HEK293 (cell line): Measurements from ENCODE around the gene ADD1.

Experiments used
- CTCF ChIA-PET: fragments of 350-600 bp; formaldehyde crosslinking; extraction: SDS; loops from one replicate; lab custom pipeline; 2021; ENCODE audit warnings: antibody characterized with exemption; lab: Yijun Ruan, JAX
- POLR2A ChIA-PET: fragments of 300-600 bp; formaldehyde crosslinking; extraction: SDS; loops from one replicate; lab custom pipeline; 2020; ENCODE audit warnings: antibody characterized with exemption, inconsistent platforms; lab: Yijun Ruan, JAX
- H3K27ac ChIP-seq: fragments of 200-500 bp; sonication (Bioruptor generic); 2 replicates; pipeline ENCODE4 v1.5.1; 2014; ENCODE audit warnings: low read depth, low read length, control low read depth, inconsistent platforms; ENCODE audit errors: extremely low read depth
- H3K36me3 ChIP-seq, 2 experiments: fragments of 200-500 bp in 1 of 2; sonication (Bioruptor generic) in 1 of 2; 1 replicate in 1 of 2; 2 replicates in 1 of 2; pipeline ENCODE4 v1.5.1; 2014 to 2017; ENCODE audit warnings: inconsistent platforms in 2 of 2, low read length in 2 of 2; ENCODE audit not compliant: control insufficient read depth in 2 of 2, insufficient read depth in 1 of 2
- H3K4me1 ChIP-seq: fragments of 200-500 bp; sonication (Bioruptor generic); 2 replicates; pipeline ENCODE4 v1.5.1; 2014; ENCODE audit warnings: mild to moderate bottlenecking, low read length, inconsistent platforms; ENCODE audit not compliant: control insufficient read depth, insufficient read depth
- H3K4me3 ChIP-seq: 2 replicates; pipeline ENCODE4 v1.5.1; 2011; ENCODE audit warnings: low read depth, mild to moderate bottlenecking, control low read depth, low read length, moderate library complexity
- H3K9me3 ChIP-seq: fragments of 200-500 bp; sonication (Bioruptor generic); 2 replicates; pipeline ENCODE4 v1.5.1; 2014; ENCODE audit warnings: low read depth, low read length, inconsistent platforms; ENCODE audit not compliant: control insufficient read depth, insufficient read depth
- ATF2 ChIP-seq: fragments of 450-650 bp; formaldehyde crosslinking; IDR thresholded peaks from 2 replicates; pipeline ENCODE4 v1.5.1; 2016; ENCODE audit warnings: missing biosample characterization, missing genetic modification characterization, low read depth
- ELK4 ChIP-seq: IDR thresholded peaks from 2 replicates; pipeline ENCODE4 v1.6.1; 2011; ENCODE audit warnings: mild to moderate bottlenecking, low read depth, low read length, borderline replicate concordance
- HIC1 ChIP-seq: fragments of 450-650 bp; formaldehyde crosslinking; IDR thresholded peaks from 2 replicates; pipeline ENCODE4 v1.5.1; 2016; ENCODE audit warnings: missing biosample characterization, missing genetic modification characterization
- OSR2 ChIP-seq: fragments of 450-650 bp; formaldehyde crosslinking; IDR thresholded peaks from 2 replicates; pipeline ENCODE4 v1.5.1; 2016; ENCODE audit warnings: missing biosample characterization, missing genetic modification characterization
- RBAK ChIP-seq: fragments of 450-650 bp; formaldehyde crosslinking; IDR thresholded peaks from 2 replicates; pipeline ENCODE4 v1.5.1; 2016; ENCODE audit warnings: missing biosample characterization, missing genetic modification characterization
- ZBTB1 ChIP-seq: fragments of 450-650 bp; formaldehyde crosslinking; IDR thresholded peaks from 2 replicates; pipeline ENCODE4 v1.5.1; 2016; ENCODE audit warnings: missing biosample characterization, missing genetic modification characterization
- ZBTB20 ChIP-seq: fragments of 450-650 bp; formaldehyde crosslinking; IDR thresholded peaks from 2 replicates; pipeline ENCODE4 v1.5.1; 2016; ENCODE audit warnings: missing biosample characterization, missing genetic modification characterization
- ZEB2 ChIP-seq: fragments of 450-650 bp; formaldehyde crosslinking; IDR thresholded peaks from 2 replicates; pipeline ENCODE4 v1.5.1; 2016; ENCODE audit warnings: missing biosample characterization, missing genetic modification characterization
- ZIC2 ChIP-seq: fragments of 450-650 bp; formaldehyde crosslinking; IDR thresholded peaks from 2 replicates; pipeline ENCODE4 v1.5.1; 2016; ENCODE audit warnings: missing biosample characterization, missing genetic modification characterization
- ZNF10 ChIP-seq: fragments of 450-650 bp; formaldehyde crosslinking; IDR thresholded peaks from 2 replicates; pipeline ENCODE4 v1.5.1; 2017; ENCODE audit warnings: missing biosample characterization, missing genetic modification characterization
- ZNF26 ChIP-seq: fragments of 450-650 bp; formaldehyde crosslinking; IDR thresholded peaks from 2 replicates; pipeline ENCODE4 v1.5.1; 2016; ENCODE audit warnings: missing biosample characterization, missing genetic modification characterization
- ZNF416 ChIP-seq: fragments of 450-650 bp; formaldehyde crosslinking; IDR thresholded peaks from 2 replicates; pipeline ENCODE4 v1.5.1; 2016; ENCODE audit warnings: missing biosample characterization, missing genetic modification characterization
- ZNF449 ChIP-seq: fragments of 450-650 bp; formaldehyde crosslinking; IDR thresholded peaks from 2 replicates; pipeline ENCODE4 v1.5.1; 2017; ENCODE audit warnings: missing biosample characterization, mild to moderate bottlenecking, missing genetic modification characterization, moderate library complexity
- ZNF596 ChIP-seq: fragments of 450-650 bp; IDR thresholded peaks from 2 replicates; pipeline ENCODE4 v1.5.0; 2018; ENCODE audit warnings: missing biosample characterization, mild to moderate bottlenecking, missing genetic modification characterization, moderate library complexity
- ZNF600 ChIP-seq: fragments of 450-650 bp; formaldehyde crosslinking; IDR thresholded peaks from 2 replicates; pipeline ENCODE4 v1.5.1; 2016; ENCODE audit warnings: missing biosample characterization, missing genetic modification characterization
- ZNF623 ChIP-seq: fragments of 450-650 bp; formaldehyde crosslinking; IDR thresholded peaks from 2 replicates; pipeline ENCODE4 v1.5.1; 2016; ENCODE audit warnings: missing biosample characterization, missing genetic modification characterization
- ZNF677 ChIP-seq: fragments of 450-650 bp; IDR thresholded peaks from 2 replicates; pipeline ENCODE4 v1.5.0; 2018; ENCODE audit warnings: missing biosample characterization, mild to moderate bottlenecking, missing genetic modification characterization, moderate library complexity
- ZNF701 ChIP-seq: fragments of 450-650 bp; formaldehyde crosslinking; IDR thresholded peaks from 2 replicates; pipeline ENCODE4 v1.5.1; 2016; ENCODE audit warnings: missing biosample characterization, missing genetic modification characterization
- ZNF707 ChIP-seq: fragments of 450-650 bp; formaldehyde crosslinking; IDR thresholded peaks from 2 replicates; pipeline ENCODE4 v1.5.1; 2016; ENCODE audit warnings: missing biosample characterization, missing genetic modification characterization
- ZNF76 ChIP-seq: fragments of 450-650 bp; formaldehyde crosslinking; IDR thresholded peaks from 2 replicates; pipeline ENCODE4; 2016; ENCODE audit warnings: low read depth, missing biosample characterization, missing genetic modification characterization, borderline replicate concordance
- ZNF785 ChIP-seq: fragments of 450-650 bp; formaldehyde crosslinking; IDR thresholded peaks from 2 replicates; pipeline ENCODE4 v1.5.1; 2016; ENCODE audit warnings: missing biosample characterization, missing genetic modification characterization

Gene ADD1

GRCh38 chr4:2940267-2941137 is 96.9 kb downstream of the ADD1 start:
- Histone ChIP-seq H3K27ac (no peak overlapping the region), H3K9me3 (no peaks in the 10 kb centered on the region), H3K4me3 (no peak overlapping the region), H3K4me1 (no peaks in the 10 kb centered on the region; the same call in 1 of the 2 replicates), H3K36me3 (peaks cover 6 to 93% of the 10 kb centered on the region in 2 experiments; a peak in 2 of 3 replicates)
- ChIA-PET CTCF (no interaction called here), POLR2A (interaction anchor here (0.5 kb wide), 1 partner anchor 22 kb away, joined by 3 read pairs; no protein-coding TSS in a partner anchor)
- TF ChIP-seq ZNF449: no peak
- peak; percentile 56; the same call in 1 of the 2 replicates for TF ChIP-seq ZNF600

- peaks cover 6 to 99% of the 10 kb centered on the region in 2 experiments; a peak in 2 of 3 replicates for H3K36me3 ChIP-seq
- TF ChIP-seq ZNF785 (tag by site-specific recombination): no peak
- no peak for TF ChIP-seq OSR2 (tag by site-specific recombination)
- TF ChIP-seq ZNF596 (tag by site-specific recombination): no peak
- no peak for TF ChIP-seq RBAK (tag by site-specific recombination)
- TF ChIP-seq ZNF10: no peak
- no peak for TF ChIP-seq HIC1 (tag by site-specific recombination)
- no peak for TF ChIP-seq ZNF76 (tag by site-specific recombination)
- no peak for TF ChIP-seq ZBTB1
- TF ChIP-seq ELK4: no peak
- no peak for TF ChIP-seq ZNF600
- TF ChIP-seq ZNF677: no peak
- TF ChIP-seq ZIC2: no peak
- TF ChIP-seq, all 188 proteins: peak for 0
- H3K27ac ChIP-seq: no peak overlapping the region
- no peaks in the 10 kb centered on the region for H3K4me1 ChIP-seq
- H3K4me3 ChIP-seq: no peak overlapping the region
- H3K9me3 ChIP-seq: no peaks in the 10 kb centered on the region
- CTCF ChIA-PET: interaction anchor here (0.6 kb wide), 1 partner anchor 10 kb away, joined by 4 read pairs; no protein-coding TSS in a partner anchor
- POLR2A ChIA-PET: interaction anchor here (0.5 kb wide), 1 partner anchor 21 kb away, joined by 3 read pairs; no protein-coding TSS in a partner anchor
These were observed 97.7 kb downstream of the ADD1 start for GRCh38 chr4:2941138-2942036.

- H3K4me1 ChIP-seq: no peaks in the 10 kb centered on the region
- CTCF ChIA-PET: interaction anchor here (0.6 kb wide), 1 partner anchor 10 kb away, joined by 4 read pairs; no protein-coding TSS in a partner anchor
- H3K36me3 ChIP-seq: peaks cover 6 to 99% of the 10 kb centered on the region in 2 experiments; a peak in 2 of 3 replicates
- H3K4me3 ChIP-seq: no peak overlapping the region
- no peak overlapping the region for H3K27ac ChIP-seq
- H3K9me3 ChIP-seq: no peaks in the 10 kb centered on the region
- POLR2A ChIA-PET: no interaction called here
- no peak for TF ChIP-seq ZNF26 (tag by site-specific recombination)
- TF ChIP-seq ZNF416: no peak
- TF ChIP-seq ZNF623 (tag by site-specific recombination): no peak
- no peak for TF ChIP-seq ZBTB20 (tag by site-specific recombination)
- TF ChIP-seq ZEB2 (tag by site-specific recombination): no peak
- no peak for TF ChIP-seq ZNF701
- no peak for TF ChIP-seq ATF2 (tag by site-specific recombination)
- TF ChIP-seq ZNF707 (tag by site-specific recombination): no peak
These were observed 98.4 kb downstream of the ADD1 start for GRCh38 chr4:2942037-2942531.
